Breast epithelium (tissue), 4 donors: Measurements from ENCODE around the gene KCND3. TPM values are rescaled to one million over a fixed set of nuclear protein-coding genes. Genes with fewer than 3 reads are reported as not detected.

Experiments
- DNase-seq, 2 donors: peaks; one replicate each; pipeline ENCODE4 v3.0.0-alpha.2; 2019; ENCODE audit warnings: low spot score in 2 of 2
- H3K27ac ChIP-seq, 2 donors: fragments of 200-600 bp; sonication (generic) in 1 of 2; one replicate each; pipeline ENCODE4 v1.5.1; 2016 to 2019; ENCODE audit warnings: mild to moderate bottlenecking in 1 of 2
- H3K27me3 ChIP-seq, 2 donors: fragments of 200-600 bp; sonication (generic) in 1 of 2; one replicate each; pipeline versions ENCODE4 v1.5.1 to v1.6.0; 2017 to 2019; ENCODE audit warnings: control low read depth in 1 of 2, mild to moderate bottlenecking in 1 of 2
- H3K36me3 ChIP-seq: fragments of 200-600 bp; one replicate; pipeline ENCODE4 v1.5.1; 2019
- H3K4me1 ChIP-seq, 2 donors: fragments of 200-600 bp; sonication (generic); one replicate each; pipeline ENCODE4 v1.5.1; 2016 to 2019; ENCODE audit warnings: control low read depth in 1 of 2
- H3K4me3 ChIP-seq, 3 donors: fragments of 200-600 bp; sonication (generic); 1 replicate in 2 of 3; 2 replicates in 1 of 3; pipeline ENCODE4 v1.5.1; 2016 to 2019; ENCODE audit warnings: mild to moderate bottlenecking in 3 of 3, moderate library complexity in 2 of 3
- H3K9me3 ChIP-seq, 2 donors: fragments of 200-600 bp; sonication (generic) in 1 of 2; one replicate each; pipeline ENCODE4 v1.5.1; 2016 to 2019; ENCODE audit warnings: control low read depth in 1 of 2
- CTCF ChIP-seq, 3 donors: fragments of 450-650 bp; IDR thresholded peaks; one replicate each; pipeline ENCODE4 v1.5.1; 2016 to 2017; ENCODE audit warnings: antibody characterized with exemption in 3 of 3, mild to moderate bottlenecking in 3 of 3, moderate library complexity in 3 of 3
- POLR2A ChIP-seq: fragments of 450-650 bp; IDR thresholded peaks from one replicate; pipeline ENCODE4 v1.6.1; 2016; ENCODE audit warnings: antibody characterized with exemption, mild to moderate bottlenecking, moderate library complexity
- POLR2AphosphoS5 ChIP-seq, 3 donors: sonication (generic); formaldehyde crosslinking; IDR thresholded peaks; one replicate each; pipeline ENCODE4 v1.6.1; 2017; ENCODE audit warnings: antibody characterized with exemption in 3 of 3
- intact Hi-C: fragments of 100-400 bp; cut with DNase I; formaldehyde crosslinking; loops from one replicate; pipeline ENCODE4 v1.15.1; 2023; ENCODE audit warnings: low total_unique reads
- total RNA-seq, 3 donors: library from RNA; depleted of rRNA; stranded (reverse); fragments of >200 nt; gene quantifications; one replicate each; pipeline ENCODE4 v1.1.0, GENCODE V29; 2016

KCND3 gene
- total RNA-seq, 3 donors from 2014 or later: 5.9 to 10.2 (median 6.7) TPM

DNA sequence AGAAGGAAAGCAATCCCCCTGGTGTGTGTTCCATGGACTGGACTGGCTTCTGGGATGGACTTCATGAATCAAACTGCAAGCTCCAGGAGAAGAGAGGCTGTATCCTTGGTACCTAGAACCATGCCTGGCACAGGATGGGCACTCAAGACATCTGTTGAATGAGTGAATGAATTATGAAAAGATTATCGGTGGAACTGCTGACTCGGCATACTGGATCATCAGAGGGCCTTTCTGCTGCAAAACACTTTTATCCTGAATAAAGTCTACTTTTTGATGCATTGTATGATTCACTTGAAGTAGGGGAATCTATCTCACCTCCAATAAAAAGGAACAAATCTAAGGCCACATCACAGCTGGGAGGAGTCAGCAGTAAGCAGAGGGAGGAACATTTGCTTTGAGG lies 190.9 kb downstream of the KCND3 start:
- TF ChIP-seq POLR2A (no peak), CTCF (IDR thresholded peaks at IDR 0.05) (no peak), POLR2AphosphoS5 (IDR thresholded peaks at IDR 0.05) (no peak)
- Histone ChIP-seq H3K27me3 (no peaks in the 10 kb centered on the region), H3K4me3 (no peak overlapping the region), H3K9me3 (no peaks in the 10 kb centered on the region), H3K27ac (no peak overlapping the region), H3K4me1 (no peaks in the 10 kb centered on the region), H3K36me3 (no peaks in the 10 kb centered on the region)
- no peak for DNase-seq
- intact Hi-C loops: no loop called here

- H3K27ac ChIP-seq: no peak overlapping the region
- no peak for DNase-seq
- no peaks in the 10 kb centered on the region for H3K36me3 ChIP-seq
- no peaks in the 10 kb centered on the region for H3K9me3 ChIP-seq
- no peak overlapping the region for H3K4me3 ChIP-seq
- no peak for TF ChIP-seq CTCF (IDR thresholded peaks at IDR 0.05)
- no peaks in the 10 kb centered on the region for H3K4me1 ChIP-seq
- no peaks in the 10 kb centered on the region for H3K27me3 ChIP-seq
- intact Hi-C loops: no loop called here
These were observed 194.1 kb downstream of the KCND3 start for GRCh38 chr1:111795401-111795800.

DNA sequence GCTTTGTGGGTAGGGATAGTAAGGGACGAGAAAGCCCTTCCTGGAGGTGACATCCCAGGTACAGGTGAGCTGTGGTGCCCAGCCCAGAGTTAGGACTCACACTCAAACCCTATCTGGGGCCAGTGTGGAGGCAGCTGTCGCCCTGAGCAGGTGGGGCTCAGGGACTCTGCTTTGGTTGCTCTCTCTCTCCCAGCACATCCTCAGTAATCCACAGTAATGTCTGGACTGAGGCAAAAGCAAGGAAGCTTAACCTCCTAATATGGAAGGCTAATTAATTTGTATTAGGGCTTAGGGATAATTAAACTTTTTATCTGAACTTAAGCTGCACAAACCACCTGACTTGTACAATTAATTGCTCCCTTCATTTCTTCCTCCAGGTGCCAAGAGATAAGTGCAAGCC lies 195.5 kb downstream of the KCND3 start:
- Histone ChIP-seq H3K4me3 (no peak overlapping the region), H3K36me3 (no peaks in the 10 kb centered on the region), H3K27me3 (no peaks in the 10 kb centered on the region), H3K9me3 (no peaks in the 10 kb centered on the region), H3K4me1 (no peaks in the 10 kb centered on the region), H3K27ac (no peak overlapping the region)
- intact Hi-C loops: no loop called here
- TF ChIP-seq POLR2AphosphoS5 (IDR thresholded peaks at IDR 0.05): no peak
- no peak for TF ChIP-seq POLR2A
- no peak for TF ChIP-seq CTCF (IDR thresholded peaks at IDR 0.05)
- DNase-seq: no peak

DNA sequence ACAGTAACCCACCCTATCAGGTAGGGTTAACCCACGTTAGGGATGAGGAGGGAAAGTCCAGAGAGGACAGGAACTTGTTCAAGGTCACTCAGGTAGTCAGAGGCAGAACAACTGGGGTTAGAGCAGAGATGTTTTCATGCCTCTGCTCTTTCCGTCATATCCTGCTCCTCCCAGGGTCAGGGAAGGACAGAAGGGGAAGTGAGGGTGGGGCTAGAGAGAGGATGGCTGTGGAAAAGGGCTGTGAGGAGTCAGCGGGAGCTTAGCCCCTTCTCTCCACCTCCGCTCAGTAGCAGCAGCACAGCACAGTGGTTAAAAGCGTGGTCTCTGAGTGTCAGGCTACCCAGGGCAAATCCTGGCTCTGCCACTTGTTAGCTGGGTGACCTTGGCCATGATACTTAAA lies 197.2 kb downstream of the KCND3 start:
- no peaks in the 10 kb centered on the region for H3K9me3 ChIP-seq
- H3K27me3 ChIP-seq: no peaks in the 10 kb centered on the region
- no peak overlapping the region for H3K27ac ChIP-seq
- H3K36me3 ChIP-seq: no peaks in the 10 kb centered on the region
- intact Hi-C loops: no loop called here
- H3K4me3 ChIP-seq: no peak overlapping the region
- no peaks in the 10 kb centered on the region for H3K4me1 ChIP-seq
- TF ChIP-seq CTCF (IDR thresholded peaks at IDR 0.05) (no peak), POLR2AphosphoS5 (IDR thresholded peaks at IDR 0.05) (no peak), POLR2A (no peak)
- DNase-seq: no peak

GRCh38 chr1:111791776-111792175 lies 197.7 kb downstream of the KCND3 start:
- no peaks in the 10 kb centered on the region for H3K36me3 ChIP-seq
- no peak overlapping the region for H3K4me3 ChIP-seq
- H3K27ac ChIP-seq: no peak overlapping the region
- H3K9me3 ChIP-seq: no peaks in the 10 kb centered on the region
- no peak for DNase-seq
- TF ChIP-seq POLR2A (no peak), POLR2AphosphoS5 (IDR thresholded peaks at IDR 0.05) (no peak), CTCF (IDR thresholded peaks at IDR 0.05) (no peak)
- no peaks in the 10 kb centered on the region for H3K27me3 ChIP-seq
- H3K4me1 ChIP-seq: no peaks in the 10 kb centered on the region
- intact Hi-C loops: no loop called here
